Stimulated activated CD8-positive, alpha-beta memory T cell treated with anti-CD3 and anti-CD28 coated beads, Interleukin-7, amount 100 ng/mL, for 48 hours (primary cell): ENCODE measurements around the gene RNF149.

Experiments
- DNase-seq, 2 donors: peaks; one replicate each; pipeline ENCODE4 v3.0.0-alpha.2; 2020; ENCODE audit warnings: low read depth in 1 of 2; ENCODE audit errors: extremely low read depth in 1 of 2

The RNF149 gene

DNA sequence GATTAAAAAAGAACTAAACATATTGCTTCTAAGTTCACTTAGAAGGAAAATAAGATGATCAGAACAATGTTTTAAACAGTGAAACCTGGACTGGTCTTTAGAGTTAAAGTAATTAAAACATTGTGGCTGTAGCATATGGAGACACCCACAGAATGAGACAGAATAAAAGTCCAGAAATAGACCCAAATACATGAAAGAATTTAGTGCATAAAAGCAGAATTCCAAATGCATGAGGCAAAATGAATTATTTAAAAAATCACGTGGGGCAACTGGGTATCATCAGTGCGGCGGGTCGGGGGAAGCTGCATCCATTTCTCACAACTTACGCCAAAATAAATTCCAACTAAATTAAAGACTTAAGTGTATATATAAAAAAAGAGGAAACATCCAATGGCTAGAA lies 12.1 kb downstream of the RNF149 start:
- no peak for DNase-seq

DNA sequence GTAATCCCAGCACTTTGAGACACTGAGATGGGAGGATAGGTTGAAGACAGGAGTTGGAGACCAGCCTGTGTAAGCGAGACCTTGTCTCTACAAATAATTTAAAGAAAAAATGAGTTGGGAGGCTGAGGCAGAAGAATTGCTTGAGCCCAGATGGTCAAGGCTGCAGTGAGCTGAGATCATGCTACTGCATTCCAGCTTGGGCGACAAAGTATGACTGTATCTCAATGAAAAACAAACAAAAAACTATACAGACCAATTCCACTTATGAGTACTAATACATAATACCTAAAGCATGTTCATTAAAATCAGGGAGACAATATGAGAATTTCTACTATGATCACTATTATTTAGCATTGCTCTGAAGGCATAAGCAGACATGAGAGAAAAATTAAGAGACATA lies 12.6 kb downstream of the RNF149 start:
- DNase-seq = no peak

DNA sequence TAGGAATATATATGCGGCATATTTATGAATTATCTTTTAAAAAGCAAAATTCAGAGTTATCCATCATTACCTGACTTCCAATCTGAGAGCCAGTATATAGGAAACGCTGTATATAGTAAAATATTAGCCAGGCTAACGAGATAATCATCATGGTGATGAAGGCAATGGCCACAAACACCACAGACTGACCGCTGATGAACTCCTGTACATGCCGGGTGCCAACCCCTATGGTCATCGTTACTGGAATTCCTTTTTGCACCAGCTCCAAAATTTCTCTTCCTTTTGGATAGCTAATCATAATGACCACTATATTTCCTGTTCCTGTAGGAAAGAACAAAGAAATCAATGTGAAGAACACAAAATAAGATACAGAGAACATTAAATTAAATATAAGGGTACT lies 13.6 kb downstream of the RNF149 start:
- no peak for DNase-seq

DNA sequence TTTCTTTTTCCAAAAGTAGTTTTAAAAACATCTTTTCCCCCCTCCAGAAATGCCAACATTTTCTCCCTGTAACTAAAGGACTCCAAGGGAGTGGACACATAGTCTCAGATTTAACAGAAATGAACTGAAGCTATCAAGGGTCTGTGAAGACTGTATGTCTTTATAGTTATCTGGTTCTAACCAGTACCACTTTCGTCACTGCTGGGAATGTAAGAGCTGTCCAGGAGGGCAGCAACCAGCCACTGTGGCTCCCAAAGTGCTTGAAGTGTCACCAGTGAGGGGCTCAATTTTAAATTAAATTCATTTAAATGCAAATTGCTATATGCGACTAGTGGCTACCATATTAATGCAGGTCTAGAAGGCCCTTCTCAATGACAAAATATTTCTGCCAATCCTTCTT lies 15.0 kb downstream of the RNF149 start:
- DNase-seq = no peak

DNA sequence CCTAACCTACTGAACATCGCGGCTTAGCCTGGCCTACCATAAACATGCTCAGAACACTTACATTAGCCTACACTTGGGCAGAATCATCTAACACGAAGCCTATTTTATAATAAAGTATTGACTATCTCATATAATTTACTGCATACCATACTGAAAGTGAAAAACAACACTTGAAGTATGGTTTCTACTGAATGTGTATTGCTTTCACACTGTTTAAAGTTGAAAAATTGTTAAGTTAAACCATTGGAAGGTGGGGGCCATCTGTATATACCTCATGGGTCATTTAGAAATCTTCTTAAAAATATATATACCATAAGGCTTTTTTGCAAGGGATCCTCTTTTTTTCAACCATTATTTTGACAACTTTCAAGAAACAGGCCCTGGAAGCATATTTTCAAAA lies 16.5 kb downstream of the RNF149 start:
- DNase-seq = no peak

DNA sequence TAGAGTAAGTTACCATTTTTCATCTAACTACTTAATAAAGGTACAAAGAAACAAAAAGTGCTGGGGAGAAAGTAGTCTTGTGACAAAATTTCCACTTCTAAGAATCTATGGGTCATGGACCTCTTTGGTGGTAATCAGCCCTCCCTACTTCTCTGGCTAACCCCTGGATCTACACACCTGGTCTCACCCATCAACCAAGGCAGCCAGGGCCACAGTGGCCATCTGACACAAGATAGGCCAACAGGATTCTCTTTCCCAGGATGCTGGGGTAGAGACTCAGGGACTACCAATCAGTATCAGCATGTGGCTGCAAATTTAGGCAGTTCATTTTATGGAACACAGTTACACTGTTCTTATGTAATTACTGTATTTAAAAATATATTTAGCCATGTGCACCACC lies 17.8 kb downstream of the RNF149 start:
- DNase-seq = no peak

DNA sequence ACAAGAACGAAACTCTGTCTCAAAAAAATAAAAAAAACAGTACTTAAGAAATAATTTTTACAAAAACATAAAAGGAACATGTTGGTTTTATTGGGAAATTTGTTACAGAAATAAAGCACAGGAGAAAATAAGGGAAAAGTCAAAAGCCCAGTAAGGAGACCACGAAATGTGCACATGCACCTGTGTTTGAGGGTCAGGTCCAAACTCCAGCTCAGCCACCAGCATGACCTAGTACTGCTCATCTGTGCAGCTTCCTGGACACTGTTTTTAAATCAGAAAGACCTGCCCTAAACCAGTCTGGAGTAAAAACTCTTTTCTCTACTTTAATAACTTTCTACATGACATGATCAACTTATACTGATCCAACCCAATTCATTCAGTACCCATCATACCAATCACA lies 21.2 kb downstream of the RNF149 start:
- DNase-seq = no peak

DNA sequence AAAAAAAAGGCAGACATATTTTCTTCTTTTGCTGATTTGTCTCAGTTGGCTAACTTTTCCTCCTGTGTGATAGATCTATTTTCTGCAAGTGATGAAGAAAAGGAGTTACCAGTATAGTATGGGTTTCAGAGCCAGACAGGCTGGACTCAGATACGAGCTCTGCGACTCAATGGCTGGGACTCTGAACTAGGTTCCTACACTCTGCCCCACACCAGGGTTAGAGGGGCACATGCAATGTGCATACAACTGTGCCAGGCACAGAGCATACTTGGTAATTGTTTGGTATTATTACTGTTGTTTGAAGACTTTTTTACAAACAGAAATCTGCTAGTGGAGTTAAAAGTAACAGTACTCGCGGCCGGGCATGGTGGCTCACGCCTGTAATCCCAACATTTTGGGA lies 21.8 kb downstream of the RNF149 start:
- no peak for DNase-seq

DNA sequence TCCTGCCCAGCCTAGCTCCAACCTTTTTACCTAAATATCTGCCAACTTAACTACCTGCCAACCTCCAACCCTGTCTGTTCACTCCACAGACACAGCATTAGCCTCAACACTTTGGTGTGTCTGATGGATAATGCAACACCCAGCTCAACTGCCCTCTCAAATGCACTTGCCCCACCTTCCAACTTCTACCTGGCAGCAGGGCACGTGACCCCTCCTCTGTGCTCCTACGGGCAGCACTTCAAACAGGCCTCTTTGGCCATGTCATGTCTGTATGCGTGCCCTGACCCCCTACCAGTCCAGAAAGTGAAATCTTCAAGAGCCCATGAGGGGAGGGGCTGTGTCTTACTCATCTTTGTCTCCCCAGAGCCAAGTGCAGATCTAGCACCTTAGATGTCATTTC lies 25.5 kb downstream of the RNF149 start:
- no peak for DNase-seq

DNA sequence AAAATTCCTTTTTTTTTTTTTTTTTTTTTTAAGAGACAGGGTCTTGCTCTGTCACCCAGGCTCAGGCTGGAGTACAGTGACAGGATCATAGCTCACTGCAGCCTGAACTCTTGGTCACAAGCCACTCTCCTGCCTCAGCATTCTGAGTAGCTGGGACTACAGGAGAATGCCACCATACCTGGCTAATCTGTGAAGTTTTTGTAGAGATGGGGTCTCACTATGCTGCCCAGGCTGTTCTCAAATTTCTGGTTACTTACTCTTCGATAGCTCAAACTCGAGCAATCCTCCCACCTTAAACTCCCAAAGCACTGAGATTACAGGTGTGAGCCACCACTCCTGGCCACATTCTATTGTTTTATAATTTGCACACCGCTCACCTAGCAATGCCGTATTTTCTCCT lies 27.0 kb downstream of the RNF149 start:
- DNase-seq = no peak

DNA sequence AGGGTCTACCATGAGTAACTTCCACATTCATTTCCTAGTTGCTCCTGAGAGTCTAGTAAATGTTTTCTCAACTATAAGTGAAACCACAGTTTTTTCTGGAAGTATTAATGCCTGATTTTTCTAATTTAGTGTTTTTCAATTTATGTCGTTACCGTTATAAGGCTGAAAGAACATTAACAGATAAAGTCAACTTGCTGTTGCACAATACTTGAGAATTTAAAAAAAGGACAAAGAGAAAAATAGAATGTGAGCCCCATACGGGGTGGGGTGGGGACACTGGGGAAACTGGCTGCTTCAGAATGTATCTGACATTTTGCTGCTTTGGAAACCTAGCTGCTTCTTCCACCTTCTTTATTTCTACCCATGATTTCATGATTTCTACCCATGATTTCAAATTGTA lies 29.6 kb downstream of the RNF149 start:
- no peak for DNase-seq

DNA sequence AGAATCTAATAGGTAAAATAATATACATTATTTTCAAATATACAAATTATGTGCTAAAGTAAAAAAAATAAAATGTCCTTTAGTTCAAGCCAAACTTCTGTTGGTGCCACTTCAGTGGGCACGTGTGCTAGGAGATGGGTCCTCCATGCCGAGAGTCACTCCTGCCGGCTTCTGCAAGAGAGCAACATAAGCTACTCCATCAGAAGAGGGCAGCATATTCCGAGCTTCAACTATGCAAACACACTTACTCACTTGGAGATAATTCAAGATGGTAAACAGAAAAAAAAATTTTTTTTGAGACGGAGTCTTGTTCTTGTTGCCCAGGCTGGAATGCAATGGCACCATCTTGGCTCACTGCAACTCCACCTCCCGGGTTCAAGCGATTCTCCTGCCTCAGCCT lies 31.4 kb downstream of the RNF149 start:
- no peak for DNase-seq

DNA sequence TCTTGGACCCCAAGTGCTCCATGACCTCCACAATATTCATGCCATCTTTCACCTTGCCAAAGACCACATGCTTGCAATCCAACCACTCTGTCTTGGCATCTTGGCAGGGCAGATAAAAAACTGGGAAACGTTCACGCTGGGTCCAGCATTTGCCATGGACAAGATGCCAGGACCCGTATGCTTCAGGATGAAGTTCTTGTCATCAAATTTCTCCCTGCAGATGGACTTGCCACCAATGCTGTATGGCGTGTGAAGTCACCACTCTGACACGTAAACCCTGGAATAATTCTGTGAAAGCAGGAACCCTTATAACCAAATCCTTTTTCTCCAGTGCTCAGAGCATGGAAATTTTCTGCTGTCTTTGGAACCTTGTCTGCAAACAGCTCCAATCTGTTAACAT lies 34.4 kb downstream of the RNF149 start:
- no peak for DNase-seq

DNA sequence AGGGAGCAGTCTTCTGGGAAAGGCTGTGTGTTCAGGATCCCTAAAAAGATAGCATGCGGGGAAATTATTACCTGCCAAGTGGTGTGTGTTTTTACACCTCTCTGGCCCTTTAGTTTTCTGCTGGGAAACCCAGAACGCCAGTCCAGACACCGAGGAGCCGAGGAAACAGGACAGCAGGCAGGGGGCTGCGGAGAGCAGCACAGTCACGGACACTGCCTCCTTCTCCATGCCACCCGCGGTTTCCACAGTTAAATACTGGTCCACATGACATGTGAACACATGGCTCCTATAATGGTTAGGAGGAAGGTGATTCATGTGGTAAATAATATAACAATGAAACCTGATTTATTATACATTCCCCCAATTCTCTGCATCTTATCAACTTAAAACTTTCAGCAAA lies 35.4 kb downstream of the RNF149 start:
- DNase-seq = no peak

DNA sequence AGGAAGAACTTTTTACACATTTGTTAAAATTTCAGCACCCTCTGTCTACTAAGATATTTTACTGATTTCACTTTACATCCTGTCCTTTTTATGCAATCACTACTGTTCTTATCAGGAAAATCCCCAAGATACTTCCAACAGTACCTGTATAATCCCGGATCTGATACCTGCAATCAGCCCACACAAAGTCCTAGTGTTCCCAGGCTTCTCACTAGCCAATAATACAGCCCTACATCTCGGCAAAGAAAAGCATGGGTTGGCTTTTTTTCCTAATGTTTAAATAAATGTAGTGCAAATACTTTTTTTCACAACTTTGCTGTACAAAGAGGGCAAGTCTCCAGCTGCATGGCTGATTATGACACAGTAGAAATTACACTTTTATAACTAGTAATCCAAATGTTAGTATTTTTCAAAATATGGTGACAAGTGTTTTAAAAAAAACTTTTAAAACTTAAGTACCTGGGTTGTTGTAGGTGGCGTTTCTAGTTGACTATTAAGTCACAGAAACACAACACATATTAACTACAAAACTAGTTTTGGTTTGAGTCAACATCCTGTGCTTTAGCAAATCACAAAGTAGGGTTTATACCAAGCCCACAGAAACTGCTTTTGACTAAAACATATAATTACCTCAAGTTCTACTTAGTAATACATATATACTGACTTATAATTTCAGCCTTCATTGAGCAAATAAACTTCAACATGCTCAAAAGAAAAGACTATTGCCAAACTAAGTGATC lies 36.3 kb downstream of the RNF149 start:
- DNase-seq = no peak

DNA sequence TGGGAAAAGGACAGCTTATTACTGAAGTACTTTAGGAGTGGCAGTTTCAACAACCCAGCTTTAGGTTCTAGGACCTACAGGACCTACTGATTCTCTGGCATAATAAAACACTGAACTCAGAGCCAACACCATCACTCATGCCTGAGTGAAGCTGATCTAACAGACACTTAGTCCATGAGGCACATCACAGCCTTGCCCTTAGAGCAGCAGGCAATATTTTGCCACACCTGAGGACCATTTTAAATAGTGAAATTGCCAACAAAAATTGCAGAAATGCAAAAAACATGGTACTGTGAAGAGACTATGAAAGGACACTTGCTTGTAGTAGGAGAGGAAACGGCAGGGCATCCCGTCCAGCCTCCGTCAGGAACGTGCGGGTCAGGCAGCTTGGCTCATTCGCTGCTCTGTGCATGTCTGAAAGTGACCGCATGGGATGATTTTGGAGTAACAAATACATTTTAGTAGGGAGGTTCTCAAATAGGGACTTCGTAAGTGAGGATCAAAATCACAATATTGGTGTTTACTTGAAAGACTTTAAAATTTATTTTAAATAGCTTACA lies 37.7 kb downstream of the RNF149 start:
- DNase-seq = no peak

DNA sequence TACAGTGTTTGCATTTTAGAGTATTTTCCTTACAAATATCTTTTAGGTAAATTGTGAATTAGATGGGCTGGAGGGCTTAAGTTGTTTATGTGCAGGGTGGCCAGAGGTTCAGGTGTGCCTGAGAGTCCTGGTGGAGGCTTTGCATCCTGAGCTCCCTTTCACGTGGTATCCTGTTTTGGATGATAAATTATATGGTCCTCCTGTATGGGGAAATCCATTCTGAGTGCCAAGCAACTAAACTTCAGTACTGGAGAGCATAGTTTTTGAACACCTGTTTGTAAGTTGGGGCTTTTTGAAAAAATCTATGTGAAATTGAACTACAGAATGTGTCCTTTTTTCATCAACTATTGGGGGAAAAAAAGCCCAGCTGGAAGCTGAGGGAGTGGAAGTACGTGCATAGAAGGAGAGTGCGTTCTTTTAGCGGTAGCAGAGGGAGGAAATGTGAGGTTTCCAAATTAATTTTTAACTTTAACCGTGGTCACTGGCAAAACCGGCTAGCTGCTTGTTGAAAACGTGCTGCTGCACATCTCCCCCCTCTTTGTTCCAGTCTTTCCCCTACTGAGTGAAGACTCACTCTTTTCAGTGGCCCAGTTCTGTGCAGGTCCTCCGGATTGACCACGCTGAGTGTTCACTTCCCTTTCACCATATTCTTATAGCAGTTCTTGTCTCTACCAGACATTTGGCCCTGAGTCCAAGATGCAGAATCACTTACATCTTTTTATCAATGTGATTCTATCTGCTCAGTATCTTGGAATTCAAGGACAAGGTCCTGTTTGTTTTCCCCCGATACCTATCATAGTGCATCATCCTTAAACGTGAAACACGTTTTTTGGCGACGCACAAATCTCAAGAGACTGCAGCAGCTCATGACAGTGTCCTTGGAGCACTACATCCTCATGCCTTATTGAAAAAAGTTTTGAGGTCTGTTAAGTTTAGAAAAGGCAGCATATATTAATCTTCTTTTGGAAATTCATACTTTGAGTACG lies 40.5 kb downstream of the RNF149 start:
- no peak for DNase-seq

DNA sequence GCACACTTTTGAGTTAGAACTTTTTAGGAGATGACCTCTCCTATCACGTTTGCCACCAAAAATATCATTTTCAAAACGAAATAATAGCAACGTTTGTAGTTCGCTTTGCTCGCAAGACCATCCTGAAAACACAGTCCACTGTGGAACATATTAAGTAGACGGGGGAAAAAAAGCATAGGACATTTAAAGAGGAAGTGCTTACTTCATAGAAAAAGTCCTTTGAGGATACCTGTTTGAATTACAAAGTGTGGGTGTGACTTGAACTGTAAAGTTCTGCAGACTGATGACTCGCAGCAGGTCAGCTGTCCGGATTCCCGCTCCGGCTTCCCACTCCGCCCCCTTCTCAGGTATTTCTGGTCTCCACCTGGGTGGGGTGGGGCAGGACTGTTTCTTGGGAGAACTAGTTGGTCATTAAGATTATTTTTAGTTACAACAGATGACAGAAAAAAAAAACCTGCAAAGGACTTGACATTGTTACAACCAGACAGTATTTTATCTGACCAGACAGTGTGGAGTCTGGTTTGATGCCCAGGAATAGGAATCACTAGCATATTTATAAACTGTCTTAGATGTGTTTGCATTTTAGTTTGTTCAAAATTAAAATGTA lies 42.5 kb downstream of the RNF149 start:
- no peak for DNase-seq

DNA sequence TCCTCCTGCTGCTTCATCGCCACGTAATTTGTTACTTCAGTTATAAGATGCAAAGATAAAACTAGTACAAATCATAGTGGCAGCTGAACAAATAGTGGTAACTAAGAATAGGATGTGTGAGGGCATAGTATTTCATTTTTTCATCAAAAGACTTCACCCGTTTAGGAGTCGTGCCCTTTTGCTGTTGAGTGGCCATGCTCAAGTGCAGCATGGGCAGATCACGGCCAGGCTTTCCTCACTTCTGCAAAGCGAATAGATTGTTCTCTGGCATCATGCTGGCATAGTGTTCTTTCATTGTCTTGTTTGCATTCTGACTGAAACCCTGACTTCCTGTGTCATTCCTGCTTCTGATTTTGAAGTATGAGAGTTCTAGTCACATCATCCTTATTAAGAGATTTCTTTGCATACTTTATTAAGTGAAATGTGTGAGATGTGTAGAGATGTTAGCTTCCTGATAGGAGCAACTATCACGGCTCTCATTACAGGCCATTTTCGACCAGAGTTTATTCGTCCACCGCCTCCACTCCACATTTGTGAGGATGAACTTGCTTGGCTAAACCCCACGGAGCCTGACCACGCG lies 44.1 kb downstream of the RNF149 start:
- DNase-seq = no peak

DNA sequence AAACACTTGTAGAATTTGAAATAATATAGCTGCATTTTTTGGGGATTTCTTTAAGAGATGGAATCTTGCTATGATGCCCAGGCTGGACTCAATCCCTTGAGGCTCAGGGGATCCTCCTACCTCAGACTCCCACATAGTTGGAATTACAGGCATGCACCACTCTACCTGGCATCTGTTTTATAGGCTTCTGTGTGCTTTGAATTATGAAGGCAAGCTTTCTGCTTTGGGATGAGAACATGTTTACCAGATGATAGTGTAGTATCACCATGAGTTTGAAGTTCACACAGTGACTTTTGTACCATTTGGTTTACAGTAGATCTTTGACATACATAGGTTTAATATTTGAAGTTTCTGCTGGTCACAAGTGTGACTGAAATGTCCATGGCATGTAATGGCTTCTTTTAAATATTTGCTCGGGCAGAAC lies 45.1 kb downstream of the RNF149 start:
- DNase-seq = no peak

DNA sequence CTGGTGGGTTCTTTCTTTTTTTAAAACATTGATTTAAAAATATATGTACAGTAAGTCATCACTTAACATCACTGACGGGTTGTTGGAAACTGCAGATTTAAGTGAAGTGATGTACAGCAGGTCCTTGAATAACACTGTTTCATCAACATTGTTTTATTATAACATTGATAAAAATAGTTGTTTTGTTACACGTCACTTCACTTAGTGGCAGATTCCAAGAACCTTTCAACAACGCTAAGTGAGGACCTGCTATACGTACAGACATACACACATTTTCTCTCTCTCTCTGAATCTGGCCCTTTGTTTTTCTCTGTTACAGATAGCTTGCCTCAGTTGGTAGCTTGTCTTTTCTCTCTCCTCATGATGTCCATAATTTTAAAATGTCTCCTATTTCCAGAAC lies 46.4 kb downstream of the RNF149 start:
- DNase-seq = no peak
